Gastroesophageal sphincter (tissue), 3 donors: ENCODE results near the gene PDHB.

ENCODE experiments used
- CTCF ChIP-seq, 4 experiments: fragments of 200-600 bp in 2 of 4; fragments of 450-650 bp in 2 of 4; sonication (generic) in 1 of 4; IDR thresholded peaks; one replicate each; pipeline ENCODE4 v1.5.1; 2017 to 2019; ENCODE audit warnings: antibody characterized with exemption in 4 of 4, mild to moderate bottlenecking in 2 of 4, moderate library complexity in 2 of 4
- EP300 ChIP-seq: sonication (generic); formaldehyde crosslinking; IDR thresholded peaks from one replicate; pipeline ENCODE4 v1.6.1; 2017; ENCODE audit warnings: antibody characterized with exemption, mild to moderate bottlenecking
- POLR2A ChIP-seq, 2 donors: fragments of 450-650 bp; IDR thresholded peaks; one replicate each; pipeline ENCODE4 v1.6.1; 2017; ENCODE audit warnings: antibody characterized with exemption in 2 of 2, mild to moderate bottlenecking in 2 of 2, moderate library complexity in 1 of 2
- POLR2AphosphoS5 ChIP-seq: sonication (generic); formaldehyde crosslinking; IDR thresholded peaks from one replicate; pipeline ENCODE4 v1.6.1; 2017; ENCODE audit warnings: antibody characterized with exemption

- TF ChIP-seq EP300, result no peak
- TF ChIP-seq CTCF (IDR thresholded peaks at IDR 0.05), result no peak
- no peak for TF ChIP-seq POLR2A (IDR thresholded peaks at IDR 0.05)
- no peak for TF ChIP-seq POLR2AphosphoS5
Measured at GRCh38 chr3:58470363-58471024, 36.9 kb upstream of the PDHB start.
